GM04504 (cell line): ENCODE data around the gene ARHGEF4.

Source experiments
- DNase-seq: peaks from one replicate; pipeline ENCODE4 v3.0.0-alpha.2; 2012; ENCODE audit warnings: low read depth

ARHGEF4 gene

GRCh38 chr2:130836501-130837174 lies at the start of gene ARHGEF4:
Gene ARHGEF4 (plus strand): TSS chr2:130836914. CDS start chr2:130836954, 40 bp downstream.
- no peak for DNase-seq

- no peak for DNase-seq
Observed at GRCh38 chr2:130787841-130788240, 48.9 kb upstream of the ARHGEF4 start.

- no peak for DNase-seq
Observed at GRCh38 chr2:130790312-130790711, 46.4 kb upstream of the ARHGEF4 start.

GRCh38 chr2:130790804-130791616 lies 45.7 kb upstream of the ARHGEF4 start:
- DNase-seq = no peak

- DNase-seq = no peak
Observed at GRCh38 chr2:130791617-130791939, 45.1 kb upstream of the ARHGEF4 start.

GRCh38 chr2:130795431-130795830 lies 41.3 kb upstream of the ARHGEF4 start:
- DNase-seq = no peak

GRCh38 chr2:130796290-130796689 lies 40.4 kb upstream of the ARHGEF4 start:
- no peak for DNase-seq

- peak; percentile 59 for DNase-seq
Observed at GRCh38 chr2:130797493-130798435, 39.0 kb upstream of the ARHGEF4 start.

GRCh38 chr2:130798472-130799218 lies 38.1 kb upstream of the ARHGEF4 start:
- DNase-seq = no peak

GRCh38 chr2:130799295-130799694 lies 37.4 kb upstream of the ARHGEF4 start:
- no peak for DNase-seq

GRCh38 chr2:130805613-130806012 lies 31.1 kb upstream of the ARHGEF4 start:
- no peak for DNase-seq

- DNase-seq = no peak
Observed at GRCh38 chr2:130806370-130806769, 30.3 kb upstream of the ARHGEF4 start.

GRCh38 chr2:130807659-130808385 lies 28.9 kb upstream of the ARHGEF4 start:
- no peak for DNase-seq

- DNase-seq = no peak
Observed at GRCh38 chr2:130808482-130809268, 28.0 kb upstream of the ARHGEF4 start.

GRCh38 chr2:130810490-130810889 lies 26.2 kb upstream of the ARHGEF4 start:
- no peak for DNase-seq

GRCh38 chr2:130813722-130814121 lies 23.0 kb upstream of the ARHGEF4 start:
- no peak for DNase-seq

GRCh38 chr2:130814931-130815680 lies 21.6 kb upstream of the ARHGEF4 start:
- no peak for DNase-seq

- DNase-seq = no peak
Observed at GRCh38 chr2:130818809-130819208, 17.9 kb upstream of the ARHGEF4 start.

- no peak for DNase-seq
Observed at GRCh38 chr2:130819226-130819607, 17.5 kb upstream of the ARHGEF4 start.
